ENCODE measurements around the gene DAZAP1. TPM values are rescaled to one million over a fixed set of nuclear protein-coding genes. Genes with fewer than 3 reads are reported as not detected.
A peak's percentile ranks its signal among the peaks of the same experiment; 100 is the strongest.
"Not testable (repeated sequence)": the region's sequence is repeated elsewhere in the genome, so short reads cannot be mapped to it uniquely, and the experiment has no call there.

Gene DAZAP1
- total RNA-seq, 1 donor from 2014 or later: 74.5 TPM

GRCh38 chr19:1438933-1439354 is 31.6 kb downstream of the DAZAP1 start:
- H3K27me3 ChIP-seq (ENCODE audit: control insufficient read depth, insufficient read depth, low read length): no peaks in the 10 kb centered on the region
- peak overlapping the region; percentile 81 for H3K4me3 ChIP-seq (ENCODE audit: low read depth, low read length)
- peaks cover 4% of the 10 kb centered on the region for H3K36me3 ChIP-seq (ENCODE audit: control insufficient read depth, insufficient read depth, low read length)
- TF ChIP-seq, protein P1, sequence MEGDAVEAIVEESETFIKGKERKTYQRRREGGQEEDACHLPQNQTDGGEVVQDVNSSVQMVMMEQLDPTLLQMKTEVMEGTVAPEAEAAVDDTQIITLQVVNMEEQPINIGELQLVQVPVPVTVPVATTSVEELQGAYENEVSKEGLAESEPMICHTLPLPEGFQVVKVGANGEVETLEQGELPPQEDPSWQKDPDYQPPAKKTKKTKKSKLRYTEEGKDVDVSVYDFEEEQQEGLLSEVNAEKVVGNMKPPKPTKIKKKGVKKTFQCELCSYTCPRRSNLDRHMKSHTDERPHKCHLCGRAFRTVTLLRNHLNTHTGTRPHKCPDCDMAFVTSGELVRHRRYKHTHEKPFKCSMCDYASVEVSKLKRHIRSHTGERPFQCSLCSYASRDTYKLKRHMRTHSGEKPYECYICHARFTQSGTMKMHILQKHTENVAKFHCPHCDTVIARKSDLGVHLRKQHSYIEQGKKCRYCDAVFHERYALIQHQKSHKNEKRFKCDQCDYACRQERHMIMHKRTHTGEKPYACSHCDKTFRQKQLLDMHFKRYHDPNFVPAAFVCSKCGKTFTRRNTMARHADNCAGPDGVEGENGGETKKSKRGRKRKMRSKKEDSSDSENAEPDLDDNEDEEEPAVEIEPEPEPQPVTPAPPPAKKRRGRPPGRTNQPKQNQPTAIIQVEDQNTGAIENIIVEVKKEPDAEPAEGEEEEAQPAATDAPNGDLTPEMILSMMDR (IDR thresholded peaks at IDR 0.05; ENCODE audit: insufficient read depth, low read length, poor library complexity, severe bottlenecking): no peak
- no peak for DNase-seq (ENCODE audit: low read depth)

GRCh38 chr19:1439525-1440417 is 32.4 kb downstream of the DAZAP1 start:
- H3K4me3 ChIP-seq (ENCODE audit: low read depth, low read length): peak overlapping the region; percentile 81
- H3K27me3 ChIP-seq (ENCODE audit: control insufficient read depth, insufficient read depth, low read length); DNase-seq (ENCODE audit: low read depth); H3K36me3 ChIP-seq (ENCODE audit: control insufficient read depth, insufficient read depth, low read length): not testable (repeated sequence)

- peaks cover 2% of the 10 kb centered on the region for H3K27me3 ChIP-seq (ENCODE audit: control insufficient read depth, insufficient read depth, low read length)
- H3K36me3 ChIP-seq (ENCODE audit: control insufficient read depth, insufficient read depth, low read length): peaks cover 3% of the 10 kb centered on the region
- no peak for DNase-seq (ENCODE audit: low read depth)
- TF ChIP-seq, protein P1 (IDR thresholded peaks at IDR 0.05; ENCODE audit: insufficient read depth, low read length, poor library complexity, severe bottlenecking): no peak
- H3K4me3 ChIP-seq (ENCODE audit: low read depth, low read length): no peak overlapping the region
Observed at GRCh38 chr19:1440418-1440801, 33.0 kb downstream of the DAZAP1 start.

- TF ChIP-seq, protein P1 (IDR thresholded peaks at IDR 0.05; ENCODE audit: insufficient read depth, low read length, poor library complexity, severe bottlenecking): no peak
- Histone ChIP-seq H3K36me3 (ENCODE audit: control insufficient read depth, insufficient read depth, low read length) (peaks cover 1% of the 10 kb centered on the region), H3K27me3 (ENCODE audit: control insufficient read depth, insufficient read depth, low read length) (peaks cover 8% of the 10 kb centered on the region), H3K4me3 (ENCODE audit: low read depth, low read length) (no peak overlapping the region)
- DNase-seq (ENCODE audit: low read depth): no peak
Observed at GRCh38 chr19:1441022-1441426, 33.6 kb downstream of the DAZAP1 start.

GRCh38 chr19:1441677-1442438 is 34.5 kb downstream of the DAZAP1 start:
- no peak overlapping the region for H3K4me3 ChIP-seq (ENCODE audit: low read depth, low read length)
- peaks cover 17% of the 10 kb centered on the region for H3K27me3 ChIP-seq (ENCODE audit: control insufficient read depth, insufficient read depth, low read length)
- H3K36me3 ChIP-seq (ENCODE audit: control insufficient read depth, insufficient read depth, low read length): peaks cover 1% of the 10 kb centered on the region
- no peak for DNase-seq (ENCODE audit: low read depth)
- TF ChIP-seq, protein P1 (IDR thresholded peaks at IDR 0.05; ENCODE audit: insufficient read depth, low read length, poor library complexity, severe bottlenecking): no peak

DNA sequence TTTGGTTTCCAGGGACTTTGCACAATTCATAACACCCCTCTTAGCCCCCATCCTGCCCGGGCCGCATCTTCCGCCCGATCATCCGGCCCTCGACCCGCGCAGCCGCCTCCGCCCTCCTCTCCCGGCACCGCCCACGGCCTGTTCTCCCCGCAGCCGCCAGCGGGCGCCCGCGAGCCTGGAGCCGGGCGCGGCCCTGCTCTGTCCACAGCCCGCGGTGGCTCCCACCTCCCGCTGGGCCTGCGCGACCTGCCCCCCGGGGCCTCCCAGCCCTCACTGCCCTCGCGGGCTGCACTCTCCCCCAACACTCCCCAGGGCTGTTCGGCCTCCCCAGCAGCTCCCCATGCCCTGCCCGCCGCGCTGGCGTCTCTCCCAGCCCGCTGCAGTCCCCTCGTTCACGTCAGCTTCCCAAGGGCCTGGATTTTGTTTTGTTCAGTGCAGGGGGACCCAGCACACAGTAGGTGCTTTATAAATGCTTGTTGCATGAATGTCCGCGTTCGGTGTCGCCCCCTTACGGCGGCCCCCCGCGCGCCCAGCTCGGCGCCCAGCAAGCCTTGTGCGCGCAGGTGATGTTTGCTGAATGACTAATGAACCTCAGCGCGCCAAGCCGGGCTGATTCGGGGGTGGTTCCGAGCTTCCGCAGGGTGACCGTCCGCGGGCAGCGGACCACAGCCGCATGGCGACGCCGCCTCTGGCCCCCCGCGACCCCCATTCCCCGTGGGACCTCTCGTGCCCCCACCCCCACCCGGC is 38.0 kb downstream of the DAZAP1 start:
- DNase-seq (ENCODE audit: low read depth): no peak
- Histone ChIP-seq H3K27me3 (ENCODE audit: control insufficient read depth, insufficient read depth, low read length) (peaks cover 47% of the 10 kb centered on the region), H3K4me3 (ENCODE audit: low read depth, low read length) (peak overlapping the region; percentile 29), H3K36me3 (ENCODE audit: control insufficient read depth, insufficient read depth, low read length) (peaks cover 1% of the 10 kb centered on the region)
- TF ChIP-seq, protein P1 (IDR thresholded peaks at IDR 0.05; ENCODE audit: insufficient read depth, low read length, poor library complexity, severe bottlenecking): peak; percentile 40

All from kidney epithelial cell (primary cell).